NCI-H345 (cell line): ENCODE measurements around the gene OS9.

Experiments
- DNase-seq: peaks from one replicate; lab custom pipeline; 2025; lab: John Stamatoyannopoulos, UW

The OS9 gene

DNA sequence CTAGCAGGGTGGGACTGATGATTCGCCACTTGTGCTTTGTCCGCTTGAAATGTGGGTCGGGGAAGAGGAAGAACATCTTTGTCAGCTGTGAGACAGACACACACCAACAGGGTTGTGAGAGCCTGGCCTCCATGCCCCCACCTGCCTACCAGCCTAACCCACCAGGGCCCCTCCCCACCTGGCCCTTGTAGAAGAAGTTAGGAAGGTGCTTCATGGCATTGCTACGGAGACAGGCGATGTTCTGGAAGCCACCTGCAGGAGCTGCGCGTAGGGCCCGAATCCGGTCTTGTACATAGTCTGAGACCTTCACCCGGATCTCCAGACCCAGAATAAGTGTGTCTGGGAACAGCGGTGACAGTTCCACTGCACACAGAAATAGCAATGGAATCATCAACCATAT lies 75.7 kb downstream of the OS9 start:
- DNase-seq, result no peak

DNA sequence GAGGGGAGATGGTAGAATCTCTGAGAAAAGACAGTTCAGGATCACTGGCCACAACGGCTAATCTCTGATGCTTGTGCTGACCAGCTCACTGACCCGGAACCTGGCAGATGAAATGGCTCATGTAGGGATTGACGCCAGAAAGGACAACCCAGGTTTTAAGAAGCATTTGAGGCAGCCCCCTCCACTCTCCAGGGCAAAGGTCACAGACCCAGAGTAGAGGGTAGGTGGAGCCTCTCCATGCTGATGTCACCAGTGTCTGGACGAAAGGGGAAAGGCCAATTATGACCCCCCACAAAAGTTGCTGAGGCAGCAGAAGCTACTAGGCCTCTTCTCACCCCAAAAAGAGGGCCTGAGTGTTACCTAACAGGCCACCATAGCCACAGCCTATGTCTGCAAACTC lies 76.8 kb downstream of the OS9 start:
- no peak for DNase-seq
